Adipocyte (in vitro differentiated cells): ENCODE results near the gene CDHR5.

Experiments used
- DNase-seq: peaks from one replicate; pipeline ENCODE4 v3.0.0-alpha.2; 2015; ENCODE audit warnings: low read depth
- H3K27me3 ChIP-seq: replicated peaks from 2 replicates; pipeline ENCODE4 v1.7.0; 2013; ENCODE audit warnings: mild to moderate bottlenecking, low read length, moderate library complexity; ENCODE audit not compliant: control insufficient read depth, insufficient read depth
- H3K36me3 ChIP-seq: 2 replicates; pipeline ENCODE4 v1.7.0; 2013; ENCODE audit warnings: low read length, mild to moderate bottlenecking, moderate library complexity; ENCODE audit not compliant: control insufficient read depth, insufficient read depth, severe bottlenecking
- H3K4me1 ChIP-seq: 2 replicates; pipeline ENCODE4 v1.7.0; 2013; ENCODE audit warnings: mild to moderate bottlenecking, low read length, moderate library complexity; ENCODE audit not compliant: control insufficient read depth, insufficient read depth
- H3K4me3 ChIP-seq: 2 replicates; pipeline ENCODE4 v1.7.0; 2013; ENCODE audit warnings: mild to moderate bottlenecking, low read length, moderate library complexity
- H3K9ac ChIP-seq: 2 replicates; pipeline ENCODE4 v1.7.0; 2013; ENCODE audit warnings: mild to moderate bottlenecking, low read length, moderate library complexity
- H3K9me3 ChIP-seq: 2 replicates; pipeline ENCODE4 v1.7.0; 2013; ENCODE audit warnings: mild to moderate bottlenecking, low read length, moderate library complexity; ENCODE audit not compliant: control insufficient read depth

Gene CDHR5

DNA sequence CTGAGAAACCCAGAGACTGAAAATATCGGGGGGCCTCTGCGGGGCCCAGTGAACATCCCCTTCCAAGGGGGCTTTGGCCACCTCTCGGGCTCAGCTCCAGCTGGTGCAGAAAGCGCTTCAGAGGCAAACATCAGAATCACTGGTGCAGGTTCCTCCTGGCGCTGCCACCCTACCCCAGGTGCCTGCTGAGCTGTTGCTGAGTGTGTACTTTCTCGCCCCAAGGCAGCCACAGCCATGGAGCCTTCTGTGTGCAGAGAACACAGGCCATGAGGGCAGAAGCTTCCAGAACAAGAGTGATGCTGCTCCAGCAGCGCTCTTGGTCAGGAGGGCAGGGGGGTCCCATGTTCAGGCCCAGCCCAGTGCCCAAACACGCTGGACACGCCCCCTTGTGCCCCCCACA, 18.6 kb upstream of the CDHR5 start:
- no peaks in the 10 kb centered on the region for H3K27me3 ChIP-seq
- no peak for DNase-seq
- peaks cover 3% of the 10 kb centered on the region for H3K36me3 ChIP-seq
- H3K4me3 ChIP-seq = no peak overlapping the region
- no peaks in the 10 kb centered on the region for H3K9me3 ChIP-seq
- no peak overlapping the region for H3K9ac ChIP-seq
- H3K4me1 ChIP-seq = no peaks in the 10 kb centered on the region

DNA sequence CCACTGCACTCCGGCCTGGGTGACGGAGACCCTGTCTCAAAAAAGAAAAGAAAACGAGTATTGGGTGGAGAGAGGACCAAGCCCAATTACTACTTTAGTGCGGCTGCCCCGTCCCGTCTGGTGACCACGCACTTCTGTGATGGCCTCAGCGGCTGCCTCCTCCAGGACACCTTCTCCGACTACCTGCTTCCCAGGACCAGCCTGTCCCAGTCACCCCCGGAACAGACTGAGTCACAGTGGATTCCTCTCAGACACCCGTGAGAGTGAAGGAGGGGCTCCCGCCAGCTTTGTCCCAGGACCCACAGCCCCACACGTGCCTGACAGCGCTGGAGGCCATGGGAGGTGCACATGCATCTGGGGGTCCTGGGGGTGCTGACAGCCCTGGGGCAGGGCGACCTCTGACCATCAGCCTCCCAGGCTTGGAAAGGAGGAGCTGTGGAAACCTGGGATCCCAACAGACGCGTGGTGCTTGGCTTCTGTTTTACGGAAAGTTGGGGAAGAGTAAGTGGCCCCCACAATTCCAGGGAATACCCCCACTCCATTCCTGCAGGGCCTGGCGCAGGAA, 17.1 kb upstream of the CDHR5 start:
- DNase-seq = no peak
- no peak overlapping the region for H3K9ac ChIP-seq

DNA sequence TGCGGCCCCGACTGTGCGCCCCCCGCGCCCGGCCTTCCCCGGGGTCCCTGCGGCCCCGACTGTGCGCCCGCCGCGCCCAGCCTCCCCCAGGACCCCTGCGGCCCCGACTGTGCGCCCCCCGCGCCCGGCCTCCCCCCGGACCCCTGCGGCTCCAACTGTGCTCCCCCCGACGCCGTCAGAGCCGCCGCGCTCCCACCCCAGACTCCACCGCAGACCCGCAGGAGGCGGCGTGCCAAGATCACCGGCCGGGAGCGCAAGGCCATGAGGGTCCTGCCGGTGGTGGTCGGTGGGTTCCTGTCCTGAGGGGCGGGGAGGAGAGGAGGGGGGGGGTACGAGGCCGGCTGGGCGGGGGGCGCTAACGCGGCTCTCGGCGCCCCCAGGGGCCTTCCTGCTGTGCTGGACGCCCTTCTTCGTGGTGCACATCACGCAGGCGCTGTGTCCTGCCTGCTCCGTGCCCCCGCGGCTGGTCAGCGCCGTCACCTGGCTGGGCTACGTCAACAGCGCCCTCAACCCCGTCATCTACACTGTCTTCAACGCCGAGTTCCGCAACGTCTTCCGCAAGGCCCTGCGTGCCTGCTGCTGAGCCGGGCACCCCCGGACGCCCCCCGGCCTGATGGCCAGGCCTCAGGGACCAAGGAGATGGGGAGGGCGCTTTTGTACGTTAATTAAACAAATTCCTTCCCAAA, 15.4 kb upstream of the CDHR5 start:
- DNase-seq = no peak
- H3K36me3 ChIP-seq = peaks cover 3% of the 10 kb centered on the region
- H3K4me1 ChIP-seq = no peaks in the 10 kb centered on the region
- H3K4me3 ChIP-seq = no peak overlapping the region
- no peaks in the 10 kb centered on the region for H3K9me3 ChIP-seq
- no peak overlapping the region for H3K9ac ChIP-seq
- no peaks in the 10 kb centered on the region for H3K27me3 ChIP-seq

More for the DNA sequence above, 17.1 kb upstream of the CDHR5 start:
- Histone ChIP-seq H3K27me3 (no peaks in the 10 kb centered on the region), H3K4me1 (no peaks in the 10 kb centered on the region), H3K9me3 (no peaks in the 10 kb centered on the region), H3K4me3 (no peak overlapping the region), H3K36me3 (peaks cover 3% of the 10 kb centered on the region)

DNA sequence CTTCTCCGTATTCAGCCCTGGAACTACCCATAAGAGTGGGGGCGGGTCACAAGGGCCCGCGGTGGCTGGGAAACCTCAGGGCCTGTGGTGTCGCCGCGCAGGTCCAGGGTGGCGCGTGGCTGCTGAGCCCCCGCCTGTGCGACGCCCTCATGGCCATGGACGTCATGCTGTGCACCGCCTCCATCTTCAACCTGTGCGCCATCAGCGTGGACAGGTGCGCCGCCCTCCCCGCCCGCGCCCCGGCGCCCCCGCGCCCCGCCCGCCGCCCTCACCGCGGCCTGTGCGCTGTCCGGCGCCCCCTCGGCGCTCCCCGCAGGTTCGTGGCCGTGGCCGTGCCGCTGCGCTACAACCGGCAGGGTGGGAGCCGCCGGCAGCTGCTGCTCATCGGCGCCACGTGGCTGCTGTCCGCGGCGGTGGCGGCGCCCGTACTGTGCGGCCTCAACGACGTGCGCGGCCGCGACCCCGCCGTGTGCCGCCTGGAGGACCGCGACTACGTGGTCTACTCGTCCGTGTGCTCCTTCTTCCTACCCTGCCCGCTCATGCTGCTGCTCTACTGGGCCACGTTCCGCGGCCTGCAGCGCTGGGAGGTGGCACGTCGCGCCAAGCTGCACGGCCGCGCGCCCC, 14.7 kb upstream of the CDHR5 start:
- H3K36me3 ChIP-seq = peaks cover 3% of the 10 kb centered on the region
- no peak for DNase-seq
- no peaks in the 10 kb centered on the region for H3K27me3 ChIP-seq
- no peaks in the 10 kb centered on the region for H3K9me3 ChIP-seq
- H3K4me1 ChIP-seq = no peaks in the 10 kb centered on the region
- H3K4me3 ChIP-seq = no peak overlapping the region
- H3K9ac ChIP-seq = no peak overlapping the region

DNA sequence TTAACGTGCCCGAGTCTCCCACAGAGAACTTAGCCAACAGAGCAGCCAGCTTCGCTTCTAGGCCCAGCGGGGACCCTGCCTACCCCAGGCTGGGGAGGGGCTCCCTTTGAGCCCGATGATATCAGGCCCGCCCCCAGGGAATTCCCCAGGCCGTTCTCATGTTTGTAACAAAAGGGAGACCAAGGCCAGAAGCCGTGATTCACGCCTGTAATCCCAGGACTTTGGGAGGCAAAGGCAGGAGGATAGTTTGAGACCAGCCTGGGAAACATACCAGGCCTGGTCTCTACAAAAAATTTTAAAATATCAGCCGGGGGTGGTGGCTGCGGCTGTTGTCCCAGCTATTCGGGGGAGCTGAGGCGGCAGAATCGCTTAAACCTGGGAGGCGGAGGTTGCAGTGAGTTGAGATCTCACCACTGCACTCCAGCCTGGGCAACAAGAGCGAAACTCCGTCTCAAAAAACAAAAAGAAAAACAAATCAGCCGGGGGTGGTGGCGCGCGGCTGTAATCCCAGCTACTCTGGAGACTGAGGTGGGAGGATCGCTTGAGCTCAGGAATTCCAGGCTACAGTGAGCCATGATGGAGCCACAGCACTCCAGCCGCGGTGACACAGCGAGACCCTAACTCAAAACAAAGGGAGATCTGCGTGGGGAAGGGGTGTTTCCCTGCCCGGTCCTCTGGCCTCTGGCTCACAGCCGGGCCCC, 14.0 kb upstream of the CDHR5 start:
- DNase-seq = no peak
- H3K27me3 ChIP-seq = no peaks in the 10 kb centered on the region
- H3K36me3 ChIP-seq = peaks cover 3% of the 10 kb centered on the region
- H3K9me3 ChIP-seq = no peaks in the 10 kb centered on the region
- no peak overlapping the region for H3K4me3 ChIP-seq
- no peak overlapping the region for H3K9ac ChIP-seq
- H3K4me1 ChIP-seq = no peaks in the 10 kb centered on the region

DNA sequence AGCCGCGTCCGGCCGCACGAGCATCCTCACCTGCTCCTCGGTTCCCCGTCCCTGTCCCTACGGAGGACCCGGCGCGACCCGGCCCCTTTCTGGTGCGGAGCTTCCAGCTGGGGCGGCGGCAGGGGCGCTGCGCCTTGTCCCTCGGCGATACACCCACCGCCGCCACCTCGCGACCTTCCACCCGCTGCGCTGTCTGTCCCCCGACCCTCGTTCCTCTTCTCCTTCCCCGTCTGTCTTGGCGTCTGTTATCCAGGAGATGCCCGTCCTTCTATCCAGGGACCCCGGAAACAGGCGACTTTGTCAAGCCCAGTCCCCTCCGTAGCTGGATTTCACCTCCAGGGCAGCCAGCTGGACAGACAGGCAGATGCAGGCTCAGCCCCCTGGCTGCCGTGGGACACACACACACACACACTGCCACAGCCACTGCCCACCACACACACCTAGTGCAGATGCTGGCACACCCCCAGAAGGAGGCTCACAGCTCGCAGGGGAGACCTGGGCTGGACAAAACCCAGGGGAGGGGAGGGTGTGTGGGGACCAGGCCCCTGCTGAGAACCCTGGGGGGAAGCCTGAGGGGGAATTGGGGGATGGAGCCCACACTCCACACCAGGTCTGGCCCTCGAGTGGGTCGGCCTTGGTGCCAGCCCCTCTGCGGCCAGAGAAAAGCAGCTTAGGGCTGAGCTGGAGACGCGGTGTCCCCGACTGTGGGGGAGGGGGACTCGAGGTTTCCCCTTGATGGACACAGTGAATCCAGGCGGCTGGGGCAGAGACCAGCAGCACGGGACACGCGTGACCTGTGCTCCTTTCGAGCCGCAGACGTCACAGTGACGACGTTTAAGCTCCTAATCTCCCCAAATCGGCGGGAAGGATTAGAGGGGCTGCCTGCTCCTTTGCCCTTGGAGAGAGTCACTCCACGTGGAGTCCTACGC, 13.1 kb upstream of the CDHR5 start:
- H3K9me3 ChIP-seq = no peaks in the 10 kb centered on the region
- H3K4me3 ChIP-seq = peak overlapping the region; percentile 27
- no peak overlapping the region for H3K9ac ChIP-seq
- H3K27me3 ChIP-seq = no peaks in the 10 kb centered on the region
- DNase-seq = no peak
- no peaks in the 10 kb centered on the region for H3K4me1 ChIP-seq
- H3K36me3 ChIP-seq = no peaks in the 10 kb centered on the region

DNA sequence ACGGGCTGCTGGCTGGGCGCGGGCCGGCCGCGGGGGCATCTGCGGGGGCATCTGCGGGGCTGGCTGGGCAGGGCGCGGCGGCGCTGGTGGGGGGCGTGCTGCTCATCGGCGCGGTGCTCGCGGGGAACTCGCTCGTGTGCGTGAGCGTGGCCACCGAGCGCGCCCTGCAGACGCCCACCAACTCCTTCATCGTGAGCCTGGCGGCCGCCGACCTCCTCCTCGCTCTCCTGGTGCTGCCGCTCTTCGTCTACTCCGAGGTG, 12.5 kb upstream of the CDHR5 start:
- Histone ChIP-seq H3K9ac (no peak overlapping the region), H3K4me1 (no peaks in the 10 kb centered on the region), H3K27me3 (no peaks in the 10 kb centered on the region), H3K9me3 (no peaks in the 10 kb centered on the region), H3K36me3 (no peaks in the 10 kb centered on the region), H3K4me3 (peak overlapping the region; percentile 27)
- no peak for DNase-seq

DNA sequence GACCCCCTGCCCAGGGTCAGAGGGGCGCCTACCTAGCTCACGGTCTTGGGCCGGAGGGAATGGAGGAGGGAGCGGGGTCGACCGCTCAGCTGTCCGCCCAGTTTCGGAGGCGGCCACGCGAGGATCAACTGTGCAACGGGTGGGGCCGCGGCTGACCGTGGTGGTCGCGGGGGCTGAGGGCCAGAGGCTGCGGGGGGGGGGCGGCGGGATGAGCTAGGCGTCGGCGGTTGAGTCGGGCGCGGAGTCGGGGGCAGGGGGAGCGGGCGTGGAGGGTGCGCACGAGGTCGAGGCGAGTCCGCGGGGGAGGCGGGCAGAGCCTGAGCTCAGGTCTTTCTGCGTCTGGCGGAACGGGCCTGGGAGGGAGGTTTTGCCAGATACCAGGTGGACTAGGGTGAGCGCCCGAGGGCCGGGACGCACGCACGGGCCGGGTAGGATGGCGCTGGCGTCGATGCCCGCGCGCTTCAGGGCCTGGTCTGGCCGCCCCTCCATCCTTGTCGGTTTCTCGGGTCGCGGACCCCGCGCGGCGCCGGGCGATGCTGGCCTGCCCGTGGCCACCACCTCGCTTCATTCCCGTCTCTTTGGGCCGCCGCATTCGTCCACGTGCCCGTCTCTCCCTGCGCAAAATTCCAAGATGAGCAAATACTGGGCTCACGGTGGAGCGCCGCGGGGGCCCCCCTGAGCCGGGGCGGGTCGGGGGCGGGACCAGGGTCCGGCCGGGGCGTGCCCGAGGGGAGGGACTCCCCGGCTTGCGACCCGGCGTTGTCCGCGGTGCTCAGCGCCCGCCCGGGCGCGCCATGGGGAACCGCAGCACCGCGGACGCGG, 12.0 kb upstream of the CDHR5 start, which contains the start of gene DRD4:
Gene DRD4, plus strand, starts transcription at position 759 of the 822 bp plus-strand sequence. Its CDS starts 36 bp downstream, at position 795.
- Histone ChIP-seq H3K9me3 (no peaks in the 10 kb centered on the region), H3K4me1 (no peaks in the 10 kb centered on the region), H3K4me3 (peak within 1 kb of the TSS; percentile 27), H3K9ac (no peak within 1 kb of the TSS), H3K36me3 (no peaks in the 10 kb centered on the region), H3K27me3 (no peaks in the 10 kb centered on the region)
- peak; percentile 59 for DNase-seq

DNA sequence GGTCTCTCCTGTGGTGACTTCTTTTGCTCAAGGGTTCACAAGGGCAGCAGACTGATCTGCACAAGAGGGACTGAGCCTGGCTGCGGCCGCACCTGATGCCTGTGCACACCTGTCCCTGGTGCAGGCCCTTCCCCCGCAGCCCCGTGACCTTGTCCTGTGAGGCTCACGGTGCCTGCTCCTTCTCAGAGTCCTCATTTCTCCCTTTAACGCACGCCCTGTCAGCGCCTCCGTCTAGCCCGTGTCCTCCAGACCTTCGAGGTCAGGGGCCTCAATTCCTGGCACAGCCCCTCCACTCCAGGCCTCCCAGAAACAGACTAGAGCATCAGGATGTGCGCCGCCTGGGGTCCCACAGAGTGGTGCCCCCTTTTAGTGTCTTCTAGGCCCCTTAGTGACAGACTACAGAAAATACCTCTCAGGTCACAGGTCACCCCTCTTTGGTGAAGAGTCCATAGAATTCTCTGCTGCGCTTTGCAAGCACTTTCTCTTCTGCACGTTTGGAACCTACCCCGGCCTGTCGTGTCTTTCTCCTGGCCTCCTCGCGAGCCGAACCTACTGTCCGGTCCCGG, 11.3 kb upstream of the CDHR5 start:
- H3K9ac ChIP-seq = no peak overlapping the region
- no peak overlapping the region for H3K4me3 ChIP-seq
- H3K9me3 ChIP-seq = no peaks in the 10 kb centered on the region
- H3K4me1 ChIP-seq = no peaks in the 10 kb centered on the region
- no peak for DNase-seq
- H3K36me3 ChIP-seq = no peaks in the 10 kb centered on the region
- no peaks in the 10 kb centered on the region for H3K27me3 ChIP-seq

DNA sequence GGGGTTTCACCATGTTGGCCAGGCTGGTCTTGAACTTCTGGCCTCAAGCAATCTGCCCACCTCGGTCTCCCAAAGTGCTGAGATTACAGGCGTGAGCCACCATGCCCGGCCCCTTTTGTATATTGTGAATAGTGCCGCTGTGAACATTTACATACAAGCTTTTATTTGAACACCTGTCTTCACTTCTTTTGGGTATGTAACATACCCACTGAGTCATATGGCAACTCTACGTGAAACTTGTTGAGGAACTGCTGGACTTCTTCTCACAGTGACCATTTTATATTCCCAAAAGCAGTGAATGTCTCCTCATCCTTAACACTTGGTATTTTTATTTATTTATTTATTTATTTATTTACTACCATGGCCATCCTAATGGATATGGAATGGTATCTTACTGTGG, 6.1 kb upstream of the CDHR5 start:
- no peaks in the 10 kb centered on the region for H3K4me1 ChIP-seq
- no peak overlapping the region for H3K4me3 ChIP-seq
- H3K9ac ChIP-seq = no peak overlapping the region
- no peaks in the 10 kb centered on the region for H3K36me3 ChIP-seq
- DNase-seq = no peak
- H3K27me3 ChIP-seq = no peaks in the 10 kb centered on the region
- no peaks in the 10 kb centered on the region for H3K9me3 ChIP-seq
